GM19240 (cell line): ENCODE data around the gene SCAF1.

Source experiments
- DNase-seq: peaks from one replicate; pipeline ENCODE4 v3.0.0; 2011; ENCODE audit warnings: low spot score; ENCODE audit not compliant: insufficient read length

SCAF1 gene

GRCh38 chr19:49645995-49646394 lies 4.0 kb downstream of the SCAF1 start:
- no peak for DNase-seq

- DNase-seq, result no peak
Observed at GRCh38 chr19:49646586-49646985, 4.6 kb downstream of the SCAF1 start.

- no peak for DNase-seq
Observed at GRCh38 chr19:49651029-49651819, 9.2 kb downstream of the SCAF1 start.

GRCh38 chr19:49651820-49652550 lies 10.0 kb downstream of the SCAF1 start:
- no peak for DNase-seq

GRCh38 chr19:49652551-49653465 lies 10.8 kb downstream of the SCAF1 start:
- no peak for DNase-seq

GRCh38 chr19:49653466-49653806 lies 11.4 kb downstream of the SCAF1 start:
- DNase-seq, result no peak

GRCh38 chr19:49654581-49654980 lies 12.6 kb downstream of the SCAF1 start:
- DNase-seq, result no peak

GRCh38 chr19:49655570-49656455 lies 13.8 kb downstream of the SCAF1 start:
- no peak for DNase-seq

GRCh38 chr19:49656456-49657109 lies 14.6 kb downstream of the SCAF1 start:
- no peak for DNase-seq

GRCh38 chr19:49657493-49658138 lies 15.6 kb downstream of the SCAF1 start:
- no peak for DNase-seq

- DNase-seq, result no peak
Observed at GRCh38 chr19:49658139-49658517, 16.1 kb downstream of the SCAF1 start.

- no peak for DNase-seq
Observed at GRCh38 chr19:49658566-49659442, 16.8 kb downstream of the SCAF1 start.

GRCh38 chr19:49660338-49660961 lies 18.4 kb downstream of the SCAF1 start:
- no peak for DNase-seq

- no peak for DNase-seq
Observed at GRCh38 chr19:49662011-49662410, 20.0 kb downstream of the SCAF1 start.

- no peak for DNase-seq
Observed at GRCh38 chr19:49663224-49663623, 21.2 kb downstream of the SCAF1 start.

- DNase-seq, result peak; percentile 88
Observed at GRCh38 chr19:49664171-49665035, 22.4 kb downstream of the SCAF1 start.

- DNase-seq, result no peak
Observed at GRCh38 chr19:49665036-49665350, 23.0 kb downstream of the SCAF1 start.
